Activated CD8-positive, alpha-beta memory T cell treated with anti-CD3 and anti-CD28 coated beads for 24 hours (primary cell): ENCODE results near the gene TKFC.
"Not testable (repeated sequence)": the region's sequence is repeated elsewhere in the genome, so short reads cannot be mapped to it uniquely, and the experiment has no call there.

Experiments used
- DNase-seq: peaks from one replicate; pipeline ENCODE4 v3.0.0-alpha.2; 2020

The TKFC gene

GRCh38 chr11:61369372-61370348, 36.6 kb downstream of the TKFC start:
- no peak for DNase-seq

- DNase-seq = no peak
These were observed 37.4 kb downstream of the TKFC start for GRCh38 chr11:61370349-61371005.

GRCh38 chr11:61372659-61373420, 39.8 kb downstream of the TKFC start:
- DNase-seq = no peak

- no peak for DNase-seq
These were observed 42.7 kb downstream of the TKFC start for GRCh38 chr11:61375761-61376108.

- DNase-seq = no peak
These were observed 44.6 kb downstream of the TKFC start for GRCh38 chr11:61377461-61378160.

GRCh38 chr11:61378713-61379313, 45.8 kb downstream of the TKFC start:
- no peak for DNase-seq

GRCh38 chr11:61380884-61381283, 47.9 kb downstream of the TKFC start:
- no peak for DNase-seq

- not testable (repeated sequence) for DNase-seq
These were observed 50.8 kb downstream of the TKFC start for GRCh38 chr11:61383859-61384258.

- DNase-seq = no peak
These were observed 51.5 kb downstream of the TKFC start for GRCh38 chr11:61384271-61385242.

GRCh38 chr11:61390161-61390560, 57.1 kb downstream of the TKFC start:
- no peak for DNase-seq

- DNase-seq = no peak
These were observed 60.1 kb downstream of the TKFC start for GRCh38 chr11:61392981-61393595.
